ENCODE measurements around the gene MOSMO.

The MOSMO gene

DNA sequence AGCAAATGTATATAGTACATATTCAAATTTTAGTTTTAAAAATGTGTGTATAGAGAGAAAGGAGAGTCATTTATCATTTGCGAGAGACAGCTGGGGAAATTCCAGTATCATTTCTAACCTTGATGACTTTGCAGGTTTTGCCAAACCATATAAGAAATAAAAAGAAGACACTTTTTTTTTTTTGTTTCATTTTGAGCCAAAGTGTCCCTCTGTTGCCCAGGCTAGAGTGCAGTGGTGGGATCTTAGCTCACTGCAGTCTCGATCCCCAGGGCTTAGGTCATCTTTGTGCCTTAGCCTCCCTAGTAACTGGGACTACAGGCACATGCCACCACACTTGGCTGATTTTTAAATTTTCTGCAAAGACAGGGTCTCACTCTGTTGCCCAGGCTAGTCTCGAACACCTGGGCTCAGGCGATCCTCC, 46.0 kb downstream of the MOSMO start:
- no peak for DNase-seq

DNA sequence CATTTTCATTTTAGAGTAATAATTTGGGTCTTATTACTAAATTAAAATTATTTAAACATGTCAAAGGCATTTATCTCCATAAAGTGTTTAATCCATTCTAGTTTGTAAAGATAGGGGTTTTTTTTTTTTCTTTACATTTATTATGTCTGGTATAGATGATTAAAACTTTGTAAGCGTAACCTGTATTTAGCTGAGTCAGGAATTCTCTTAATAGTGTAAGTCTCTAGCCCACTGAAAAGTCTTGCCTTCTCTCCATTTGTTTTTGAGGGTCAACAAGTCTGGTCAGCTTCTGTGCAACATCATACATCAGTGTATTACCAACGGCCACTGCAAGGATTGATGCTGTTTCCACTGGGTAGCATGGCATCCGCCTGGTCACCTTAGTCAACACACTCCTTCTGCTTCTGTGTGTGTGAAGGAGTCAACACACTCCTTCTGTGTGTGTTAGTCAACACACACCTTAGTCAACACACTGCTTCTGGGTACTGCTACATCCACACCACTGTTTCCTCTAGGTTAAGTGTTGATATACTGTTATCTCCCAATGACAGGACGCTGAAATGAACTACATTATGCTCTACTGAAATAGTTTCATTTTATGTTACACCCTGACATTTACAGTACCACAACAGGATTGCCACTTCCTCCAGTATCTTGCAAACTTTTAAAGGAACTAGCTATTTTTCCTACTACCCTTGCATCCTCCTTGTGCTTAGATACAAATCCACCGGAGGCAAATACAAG, 47.1 kb downstream of the MOSMO start:
- no peak for DNase-seq

DNA sequence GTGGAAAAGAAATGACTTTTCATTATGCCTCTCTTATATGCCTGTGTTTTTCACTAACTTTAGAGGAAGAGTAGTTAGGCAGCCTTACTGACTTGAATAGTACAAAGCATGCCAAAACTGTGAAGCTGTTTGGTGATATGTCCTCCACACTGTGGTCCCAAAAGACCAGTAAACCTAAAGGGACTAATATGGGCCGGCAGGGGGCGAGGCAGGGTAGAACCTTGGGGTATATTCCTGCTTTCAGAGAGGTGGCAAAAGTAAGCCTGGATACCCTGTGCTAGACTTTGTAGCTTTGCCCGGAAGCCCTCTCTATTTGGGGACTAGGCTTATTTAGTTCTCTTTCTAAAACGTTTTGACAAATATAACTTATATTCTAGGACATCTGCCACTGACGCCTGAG, 48.0 kb downstream of the MOSMO start:
- DNase-seq: no peak

DNA sequence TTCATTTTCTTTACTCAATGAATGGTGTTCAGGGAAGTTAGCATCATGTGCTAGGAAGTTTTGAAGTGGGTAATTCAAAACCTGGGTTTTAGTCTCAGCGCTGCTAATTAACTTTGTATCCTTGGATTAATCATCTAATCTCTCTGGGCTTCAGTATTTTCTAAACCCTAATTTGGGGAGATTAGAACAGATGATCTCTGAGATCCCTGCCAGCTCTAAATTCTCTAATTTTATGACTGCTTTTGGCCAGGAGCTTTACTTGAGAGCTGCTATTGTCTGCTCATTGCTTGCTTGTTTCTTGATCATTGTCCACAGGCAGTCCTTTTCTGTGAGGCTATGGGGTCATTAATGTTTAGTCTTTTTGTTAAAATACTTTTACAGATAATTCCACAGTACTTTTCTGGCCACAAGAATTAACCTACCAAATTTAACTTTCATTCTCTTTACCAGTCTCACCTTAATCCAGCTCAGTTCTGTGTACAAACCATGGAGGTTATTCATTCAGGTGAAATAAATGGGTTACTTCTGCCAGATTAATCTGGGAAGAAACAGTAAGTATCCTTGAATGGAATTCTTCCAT, 56.1 kb downstream of the MOSMO start:
- no peak for DNase-seq

DNA sequence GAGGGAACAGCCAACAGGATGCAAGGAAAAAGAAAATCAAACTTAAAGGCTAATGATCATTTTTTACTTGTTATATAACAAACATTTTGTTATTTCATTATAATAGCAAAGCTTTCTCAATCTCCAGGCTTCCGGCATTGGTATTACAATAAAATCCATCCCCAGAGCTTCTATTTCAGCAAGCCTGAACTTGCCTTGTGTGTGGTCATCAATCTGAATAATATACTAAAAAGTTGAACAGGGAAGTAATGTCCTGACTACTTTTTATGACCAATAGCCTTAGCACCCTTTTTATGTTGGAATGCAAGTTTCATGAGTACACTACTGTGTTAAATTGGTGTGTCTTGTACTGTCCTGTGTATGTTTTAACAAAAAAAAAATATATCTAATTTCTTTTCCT, 57.3 kb downstream of the MOSMO start:
- DNase-seq: no peak

DNA sequence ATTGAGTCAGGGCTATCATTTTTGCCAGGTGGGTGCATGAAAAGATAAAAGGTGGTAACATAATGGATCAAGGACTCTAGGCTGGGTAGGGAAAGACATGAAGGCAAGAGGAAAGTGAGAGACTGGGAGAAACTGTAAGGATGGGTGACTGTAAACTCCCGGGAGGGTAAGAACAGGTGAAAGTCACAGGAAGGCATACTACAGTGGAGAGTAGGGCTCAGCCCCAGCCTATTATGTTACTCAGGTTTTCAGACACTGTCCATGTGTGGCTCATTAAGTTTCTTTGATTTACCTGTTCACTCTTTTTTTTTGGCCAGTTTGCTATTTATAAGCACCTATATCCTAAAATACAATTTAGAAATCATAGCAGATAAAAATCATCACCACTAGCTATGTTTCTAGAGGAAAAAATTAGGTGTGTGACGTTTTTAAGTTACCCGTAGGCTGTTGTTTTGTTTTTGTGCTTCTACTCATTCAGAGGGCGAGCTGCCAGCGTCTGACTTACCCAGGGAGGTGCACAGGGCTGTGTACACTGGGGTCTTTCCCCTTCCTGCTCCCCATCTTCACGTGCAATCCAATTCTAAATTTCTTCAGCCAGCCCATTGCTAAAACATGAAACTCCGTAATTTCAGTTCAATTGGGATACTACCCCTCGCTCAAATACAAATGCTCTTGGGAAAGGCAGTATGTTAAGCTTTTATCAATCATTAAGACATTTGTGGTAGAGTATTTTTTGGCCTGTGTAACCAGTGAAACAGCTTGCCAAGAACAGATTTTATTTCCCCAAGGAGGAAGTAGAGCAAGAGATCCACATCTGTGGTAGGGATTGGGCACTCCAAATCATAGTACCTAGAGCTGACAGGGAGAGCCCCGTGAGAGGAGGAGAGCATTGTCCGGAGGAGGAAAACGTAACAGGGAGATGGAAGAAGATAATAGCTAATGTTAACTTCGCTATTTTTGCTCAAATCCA, 62.7 kb downstream of the MOSMO start:
- DNase-seq: no peak

DNA sequence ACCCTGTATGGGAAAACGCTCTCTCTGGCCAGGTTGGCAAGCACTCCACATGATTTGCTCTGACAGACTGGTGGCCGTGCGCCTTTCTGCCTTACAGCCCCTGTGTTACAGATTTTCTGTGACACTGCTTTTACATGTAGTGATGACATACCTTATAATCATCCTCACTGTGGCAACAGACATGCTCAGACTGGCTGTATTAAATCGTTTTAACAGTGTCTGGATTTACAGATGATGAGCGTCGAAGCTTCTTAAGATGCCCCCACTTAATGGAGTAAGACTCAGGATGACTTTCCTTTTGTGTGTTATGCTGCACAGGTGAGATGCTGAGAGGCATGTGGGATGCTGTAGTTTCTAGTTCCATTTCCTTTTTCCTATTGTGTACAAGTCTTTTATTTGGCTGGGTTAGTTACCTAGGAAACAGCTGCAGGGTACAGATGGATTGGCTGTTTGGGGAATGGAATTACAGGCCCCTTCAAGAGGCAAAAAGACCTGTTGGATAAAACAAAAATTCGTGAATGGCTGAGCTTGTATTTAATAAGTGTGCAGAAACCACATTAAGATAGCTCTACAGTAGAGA, 63.5 kb downstream of the MOSMO start:
- DNase-seq: no peak

DNA sequence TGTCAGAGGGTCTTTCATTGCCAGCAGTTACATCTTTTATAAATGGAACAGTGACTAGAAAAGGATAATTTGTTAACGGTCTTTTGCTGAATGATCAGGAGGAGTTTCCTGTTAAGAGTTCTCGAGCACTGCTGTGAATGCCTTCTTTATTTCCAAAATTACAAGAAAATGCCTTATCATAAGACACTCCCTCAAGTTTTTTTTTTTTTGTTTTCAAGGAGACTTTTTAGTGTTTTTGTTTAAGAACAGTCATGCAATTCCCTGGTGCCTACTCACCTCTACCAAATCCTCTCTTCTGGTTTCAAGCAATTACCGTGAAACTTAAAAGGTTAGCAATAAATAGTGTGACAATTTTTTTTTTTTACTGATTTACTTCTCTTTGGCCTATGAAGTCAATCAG, 65.4 kb downstream of the MOSMO start:
- DNase-seq: no peak

DNA sequence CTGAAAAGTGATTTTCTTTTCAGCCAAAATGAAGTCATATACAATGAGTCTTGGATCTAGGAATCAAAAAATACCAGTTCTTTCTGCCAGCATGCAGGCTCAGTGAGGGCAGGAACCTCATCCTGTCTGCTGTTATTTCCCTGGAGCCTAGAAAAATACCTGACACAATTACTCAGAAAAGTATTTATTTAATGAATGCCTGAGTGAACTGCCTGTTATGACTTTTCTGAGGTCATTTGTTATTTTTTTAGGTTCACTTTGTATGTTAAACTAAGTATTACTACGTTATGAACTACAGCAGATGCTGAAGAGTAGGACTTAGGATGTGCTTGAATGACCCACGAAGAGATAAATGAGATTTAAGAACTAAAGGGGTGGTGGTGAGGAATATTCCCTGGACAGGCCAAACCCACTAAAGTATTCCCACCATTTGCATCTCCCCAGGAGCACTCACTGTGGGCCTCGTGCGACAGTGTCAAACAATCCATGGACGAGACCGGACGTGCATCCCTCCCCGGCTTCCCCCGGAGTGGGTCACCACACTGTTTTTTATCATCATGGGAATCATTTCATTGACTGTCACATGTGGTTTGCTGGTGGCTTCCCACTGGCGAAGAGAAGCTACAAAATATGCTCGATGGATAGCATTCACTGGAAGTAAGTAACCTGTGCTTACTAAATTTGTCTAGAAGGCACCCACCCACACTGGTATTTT, 67.3 kb downstream of the MOSMO start:
- DNase-seq: no peak

DNA sequence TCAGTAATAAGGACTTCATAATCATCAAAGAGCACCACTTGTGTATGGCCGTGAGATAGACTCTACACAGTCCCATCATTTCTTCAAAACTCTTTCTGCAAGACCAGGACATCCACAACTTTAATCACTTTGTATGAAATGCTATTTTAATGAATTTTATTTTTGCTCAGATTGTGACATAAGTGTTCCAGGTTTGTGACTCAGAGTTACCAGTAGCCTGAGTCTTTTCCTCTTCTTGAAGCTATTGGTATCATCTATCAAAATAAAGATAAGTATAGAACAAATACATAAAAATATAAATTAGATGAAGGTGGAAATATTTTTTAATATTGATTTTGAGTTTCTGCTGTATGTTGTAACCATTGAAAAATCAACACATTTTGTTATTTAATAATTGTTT, 67.9 kb downstream of the MOSMO start:
- no peak for DNase-seq

DNA sequence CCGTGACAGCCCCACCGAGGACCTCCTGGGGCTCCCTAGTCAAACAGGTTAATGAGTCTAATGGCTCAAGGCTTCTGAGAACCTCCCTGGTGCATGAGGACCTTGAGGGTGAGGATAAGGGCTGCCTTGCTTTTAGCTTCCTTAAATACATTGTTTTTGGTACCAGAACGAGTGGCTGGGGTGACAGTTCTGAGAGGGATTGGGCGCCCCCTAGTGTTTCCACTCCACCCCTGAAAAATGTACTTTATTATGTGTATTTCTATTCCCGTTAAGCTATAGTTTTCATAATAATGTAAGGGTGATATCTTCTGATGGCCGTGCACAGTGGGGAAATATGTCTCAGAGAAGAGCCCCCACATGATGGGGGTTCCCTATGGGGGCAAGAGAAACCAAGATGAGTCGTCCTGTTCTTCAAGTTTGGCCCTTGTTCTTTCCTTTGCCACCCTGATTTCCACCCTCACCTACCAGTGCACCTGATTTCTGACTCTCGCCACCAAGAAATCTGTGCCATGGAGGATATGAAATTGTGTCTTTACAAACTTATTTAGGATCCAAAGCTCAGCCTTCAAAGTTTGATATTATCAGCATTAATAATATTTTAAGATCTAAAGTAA, 69.9 kb downstream of the MOSMO start:
- DNase-seq: peak; percentile 44 to 87

DNA sequence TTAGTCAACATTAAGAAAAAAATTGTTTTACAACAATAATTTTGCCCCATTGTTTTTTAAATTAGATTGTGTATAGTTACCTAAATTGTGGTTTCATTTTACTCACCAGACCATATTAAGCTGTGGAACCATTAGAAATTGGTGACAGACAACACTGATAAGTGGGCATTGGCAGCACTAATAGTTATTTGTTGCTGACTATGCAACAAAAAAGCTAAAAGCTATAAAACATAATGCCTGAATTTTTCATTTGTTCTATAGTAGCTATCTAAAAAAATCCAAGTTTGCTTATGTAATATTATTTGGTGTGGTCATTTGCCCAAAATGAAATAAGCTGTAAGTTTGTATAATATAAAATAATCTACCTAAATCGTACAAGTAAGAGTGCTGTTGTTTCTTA, 70.7 kb downstream of the MOSMO start:
- no peak for DNase-seq

DNA sequence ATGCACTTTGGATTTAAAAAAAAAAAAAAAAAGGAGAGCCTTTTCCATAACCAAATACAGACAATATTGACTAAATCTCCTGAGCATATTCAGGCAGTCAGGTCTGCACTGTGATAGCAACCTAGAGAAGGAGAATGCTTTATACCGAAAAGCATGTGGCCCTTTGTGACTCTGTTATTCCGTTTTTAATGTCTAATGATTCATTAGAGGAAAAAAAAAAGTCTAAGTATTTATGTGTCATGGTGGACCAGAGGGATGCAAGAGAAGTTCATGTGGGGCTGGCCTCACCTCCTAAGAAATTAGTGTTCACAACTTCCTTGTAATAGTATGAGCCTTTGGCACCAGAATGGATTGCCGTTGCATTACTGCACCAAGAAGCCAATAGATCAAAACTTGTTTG, 73.1 kb downstream of the MOSMO start:
- DNase-seq: no peak

DNA sequence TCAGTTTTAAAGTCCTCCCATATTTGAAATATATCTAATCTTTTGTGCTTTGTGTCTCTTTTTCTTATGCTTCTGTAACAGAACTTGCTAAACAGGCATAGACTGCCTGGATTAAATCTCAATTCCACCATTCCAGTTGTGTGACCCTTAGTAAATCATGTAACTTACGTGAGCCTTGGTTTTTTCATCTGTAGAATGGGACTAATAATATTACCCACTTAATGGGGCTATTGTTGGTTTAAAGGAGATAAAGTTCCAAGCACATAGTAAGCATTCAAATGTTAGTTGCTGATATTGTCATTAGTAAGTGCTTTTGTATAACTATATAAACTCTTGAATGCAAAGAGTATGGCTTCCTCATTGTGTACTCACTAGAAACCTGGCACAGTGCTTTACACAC, 78.5 kb downstream of the MOSMO start:
- DNase-seq: no peak

DNA sequence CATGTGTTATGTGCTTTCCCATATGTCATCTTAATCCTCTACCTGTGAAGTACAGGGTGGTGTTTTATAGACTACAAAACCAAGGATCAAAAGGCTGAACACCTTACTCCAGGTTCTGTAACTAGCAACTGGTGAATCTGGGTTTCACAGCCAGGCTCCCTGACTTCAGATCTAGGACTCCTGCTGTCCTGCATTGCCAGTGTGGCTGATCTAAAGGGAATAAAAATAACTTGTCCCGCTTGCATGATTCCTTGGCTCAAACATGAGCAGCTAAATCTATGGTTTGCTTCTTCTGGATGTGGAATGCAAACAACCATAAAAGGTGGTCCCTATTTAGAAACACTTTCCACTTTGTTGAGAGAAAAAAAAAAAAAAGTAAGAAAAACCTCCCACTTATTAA, 80.7 kb downstream of the MOSMO start:
- DNase-seq: no peak

DNA sequence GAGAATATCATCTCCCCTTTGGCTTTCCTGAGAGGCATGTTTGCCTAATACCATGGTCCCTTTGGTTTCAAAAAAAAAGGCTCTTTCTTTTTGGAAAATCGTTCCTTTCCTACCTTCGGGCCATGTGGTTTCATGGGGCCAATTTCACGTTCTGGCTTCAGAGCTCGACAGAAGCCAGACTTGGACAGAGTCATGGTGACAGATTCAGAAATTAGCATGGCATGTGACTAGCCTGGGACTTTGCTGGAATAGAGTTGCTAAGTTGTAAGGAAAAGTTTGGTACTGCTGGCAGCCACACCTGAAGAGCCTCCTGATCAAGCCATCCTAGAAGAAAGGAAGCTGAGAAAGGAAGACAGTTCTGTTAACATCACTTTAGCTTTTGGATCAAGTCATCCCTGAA, 82.0 kb downstream of the MOSMO start:
- no peak for DNase-seq

DNA sequence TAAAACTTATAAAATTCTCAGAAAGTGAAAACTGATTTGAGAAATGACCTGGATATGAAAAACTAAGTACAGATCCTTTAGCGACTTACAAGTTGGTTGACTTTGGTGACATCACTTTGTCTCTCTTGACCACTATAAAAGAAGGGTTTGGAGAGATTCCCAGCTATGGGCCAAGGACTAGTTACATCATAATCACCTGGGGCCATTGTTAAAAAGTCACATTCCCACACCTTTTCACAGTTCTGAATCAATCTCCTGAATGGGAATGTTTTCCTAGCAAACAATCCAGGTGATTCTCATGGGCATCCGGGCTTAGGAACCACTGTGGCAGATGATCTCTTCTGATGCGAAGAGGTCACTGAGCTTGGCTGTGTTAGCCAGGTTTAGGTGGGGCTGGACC, 83.8 kb downstream of the MOSMO start:
- DNase-seq: no peak

DNA sequence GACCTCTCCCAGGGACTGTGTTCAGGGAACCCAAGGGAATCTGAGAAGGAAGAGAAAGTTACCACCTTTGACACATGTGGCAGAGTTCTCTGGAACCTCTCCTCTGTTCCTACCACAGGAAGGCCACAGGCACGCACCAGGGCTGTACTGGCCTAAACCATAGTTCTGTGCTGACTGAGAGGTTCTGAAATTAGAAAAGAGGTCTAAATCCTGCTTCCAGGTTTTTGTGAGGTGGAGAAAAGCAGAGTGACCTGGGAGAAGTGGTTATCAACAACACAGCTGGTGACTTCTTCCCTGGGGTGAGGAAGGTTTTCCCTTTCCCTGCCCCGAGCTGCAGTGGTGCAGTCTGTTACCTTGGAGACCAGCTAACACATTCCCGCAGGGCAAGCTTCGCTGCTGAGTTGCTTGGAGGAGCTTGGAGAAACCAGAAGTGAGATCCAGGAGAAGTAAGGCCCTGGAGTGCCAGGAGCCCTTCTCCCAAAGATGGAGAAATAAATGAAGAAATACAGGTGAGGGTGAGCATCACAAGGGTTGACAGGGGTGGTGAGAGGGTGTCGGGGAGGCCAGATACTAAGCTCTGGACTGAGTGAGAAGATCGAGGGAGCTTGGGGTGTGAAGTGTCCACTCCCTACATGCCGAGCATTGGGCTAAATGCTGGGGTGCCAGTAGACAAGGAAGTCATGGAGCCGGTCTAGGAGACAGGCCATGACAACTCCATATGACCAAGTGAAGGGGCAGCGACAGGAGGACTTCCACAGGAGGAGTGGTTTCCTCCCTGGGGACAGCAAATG, 84.4 kb downstream of the MOSMO start, which contains the start of gene VWA3A:
Gene VWA3A (plus strand): TSS at position 399 of the 791 bp plus-strand sequence. CDS start 97 bp downstream, at position 496.
- DNase-seq: no peak

DNA sequence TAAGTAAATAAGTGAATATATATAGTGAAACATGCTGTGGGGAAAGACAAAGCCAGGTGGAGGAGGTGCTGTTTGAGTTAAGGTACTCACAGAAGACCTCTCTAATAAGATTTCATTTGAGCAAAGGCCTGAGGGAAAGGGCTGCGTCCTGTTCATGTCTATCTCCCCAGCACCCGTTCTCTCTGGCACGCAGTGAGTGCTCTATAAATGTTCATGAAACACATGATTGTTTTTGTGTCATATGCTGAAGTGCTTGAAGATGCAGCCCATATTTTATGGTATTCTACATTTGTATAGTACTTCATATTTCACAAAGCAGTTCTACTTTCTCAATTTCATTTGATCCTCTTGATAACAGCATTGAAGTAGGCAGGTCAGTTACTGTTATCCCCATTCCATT, 85.4 kb downstream of the MOSMO start:
- no peak for DNase-seq

DNA sequence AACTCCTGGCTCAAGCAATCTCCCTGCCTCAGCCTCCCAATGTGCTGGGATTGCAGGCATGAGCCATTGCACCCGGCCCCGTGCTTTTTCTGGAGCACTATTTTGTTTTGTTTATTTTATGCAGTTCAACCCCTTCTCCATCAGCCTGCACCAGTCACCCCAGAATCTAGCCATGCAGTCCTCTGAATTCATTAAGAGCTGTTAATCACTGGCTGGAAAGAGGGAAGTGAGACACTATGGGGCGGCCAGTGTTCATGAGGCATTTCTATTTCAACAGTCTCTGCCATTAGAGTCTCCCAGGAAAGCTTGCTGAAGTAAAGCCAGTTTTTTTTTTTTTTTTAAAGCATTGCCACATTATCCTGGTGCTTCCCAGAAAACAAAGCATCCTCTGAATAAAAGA, 86.1 kb downstream of the MOSMO start:
- peak in 1 of 2 donors; percentile 16 for DNase-seq
